ENCODE results near the gene MYCBPAP. TPM values are rescaled to one million over a fixed set of nuclear protein-coding genes. Genes with fewer than 3 reads are reported as not detected.
A peak's percentile ranks its signal among the peaks of the same experiment; 100 is the strongest.

Gene MYCBPAP
- total RNA-seq, 4 donors from 2014 or later, result 0.64 to 3.7 (median 2.7) TPM; not detected in 1

GRCh38 chr17:50559674-50560184 lies 51.5 kb downstream of the MYCBPAP start:
- WGBS, 2 donors (ENCODE audit: low coverage in 1 of 2), result 5 to 9% methylated on average over 4 to 26 of the region's 27 CpGs
- H3K4me1 ChIP-seq, result peaks cover 29 to 37% (median 33%) of the 10 kb centered on the region in 4 donors
- H3K9me3 ChIP-seq, result no peaks in the 10 kb centered on the region
- H3K27ac ChIP-seq, result no peak overlapping the region
- intact Hi-C loops (cut with DNase I; ENCODE audit: low total_unique reads) (no loop called here), in situ Hi-C loops (cut with MboI; ENCODE audit: low pct_ligation_motif_present in 1 of 4, low pct_unique_long_range_greater_than_20kb in 1 of 4, low sequenced_read_pairs in 3 of 4) (loop anchor here in 1 of 4 donors (10.0 kb wide), 1 partner anchor 75 kb away; the partner anchor contains the start of gene ABCC3)
- peaks cover 0 to 6% (median 0%) of the 10 kb centered on the region in 4 donors for H3K36me3 ChIP-seq
- H3K4me3 ChIP-seq, result peak overlapping the region in 3 of 4 donors; percentile 13 to 56 (median 51)
- peak; percentile 69 for DNase-seq
- peaks cover 68% of the 10 kb centered on the region for H3K27me3 ChIP-seq
- no peak for TF ChIP-seq POLR2A (IDR thresholded peaks at IDR 0.05)
- no peak for TF ChIP-seq EP300 (IDR thresholded peaks at IDR 0.05; ENCODE audit: low read depth)
- no peak for TF ChIP-seq CTCF (IDR thresholded peaks at IDR 0.05)
- TF ChIP-seq POLR2AphosphoS5 (IDR thresholded peaks at IDR 0.05), result no peak

DNA sequence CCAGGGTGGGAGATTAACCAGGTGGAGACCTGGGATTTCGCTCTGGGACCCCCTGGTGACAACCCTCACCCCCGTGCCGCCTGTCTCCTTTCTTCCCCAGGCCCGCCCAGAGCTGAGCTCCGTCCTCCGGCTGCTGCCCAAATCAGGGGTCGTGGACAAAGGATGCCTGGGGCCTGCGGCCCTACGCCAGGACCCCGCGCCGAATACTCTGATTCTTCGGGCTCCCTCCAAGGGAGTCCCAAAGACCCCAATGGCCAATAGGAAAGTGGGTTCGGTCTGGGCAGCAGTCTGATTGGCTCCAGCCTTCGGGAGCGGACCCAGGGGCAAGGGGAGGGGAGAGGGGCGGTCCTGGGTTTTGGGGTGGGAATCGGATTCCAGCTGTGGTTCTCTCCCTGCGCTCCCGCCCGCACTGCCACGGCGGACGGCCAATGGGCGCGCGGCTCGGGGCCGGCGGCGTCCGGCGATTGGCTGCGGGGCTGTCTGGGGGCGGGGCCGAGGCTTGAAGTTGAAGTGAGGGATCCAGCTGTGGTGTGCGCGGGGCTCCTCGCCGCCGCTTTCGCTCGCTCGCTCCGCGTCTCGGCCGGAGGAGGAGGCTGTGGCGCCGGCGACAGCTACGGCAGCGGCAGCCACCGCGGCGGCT lies 52.1 kb downstream of the MYCBPAP start, which contains the start of gene CACNA1G:
TSS of gene CACNA1G (plus strand) at position 531 of the 640 bp plus-strand sequence. CDS start 745 bp downstream, outside the sequence.
- Histone ChIP-seq H3K36me3 (peaks cover 0 to 6% (median 0%) of the 10 kb centered on the region in 4 donors), H3K27me3 (peaks cover 74% of the 10 kb centered on the region), H3K27ac (no peak within 1 kb of the TSS), H3K9me3 (no peaks in the 10 kb centered on the region), H3K4me3 (peak within 1 kb of the TSS; percentile 31 to 56 (median 43)), H3K4me1 (peaks cover 31 to 43% (median 35%) of the 10 kb centered on the region in 4 donors)
- TF ChIP-seq EP300 (IDR thresholded peaks at IDR 0.05; ENCODE audit: low read depth) (no peak), POLR2AphosphoS5 (IDR thresholded peaks at IDR 0.05) (peak in 2 of 3 donors; percentile 9 to 19)
- peak; percentile 92 for DNase-seq
- in situ Hi-C loops (cut with MboI; ENCODE audit: low pct_ligation_motif_present in 1 of 4, low pct_unique_long_range_greater_than_20kb in 1 of 4, low sequenced_read_pairs in 3 of 4), result no loop called here
- intact Hi-C loops (cut with DNase I; ENCODE audit: low total_unique reads), result no loop called here
- 1% methylated on average over 23 of the region's 56 CpGs; no CpG with 5 or more reads in 1 of the 2 donors for WGBS, 2 donors (ENCODE audit: low coverage in 1 of 2)

- Histone ChIP-seq H3K27ac (no peak overlapping the region), H3K36me3 (peaks cover 0 to under 1% (median 0%) of the 10 kb centered on the region in 4 donors), H3K9me3 (no peaks in the 10 kb centered on the region), H3K4me3 (peak overlapping the region; percentile 31 to 56 (median 43)), H3K4me1 (peaks cover 31 to 46% (median 35%) of the 10 kb centered on the region in 4 donors), H3K27me3 (peaks cover 82% of the 10 kb centered on the region)
- TF ChIP-seq EP300 (IDR thresholded peaks at IDR 0.05; ENCODE audit: low read depth) (no peak), POLR2A (IDR thresholded peaks at IDR 0.05) (no peak), CTCF (IDR thresholded peaks at IDR 0.05) (no peak), POLR2AphosphoS5 (IDR thresholded peaks at IDR 0.05) (no peak)
- no peak for DNase-seq
- WGBS, 2 donors (ENCODE audit: low coverage in 1 of 2), result 4% methylated on average over 66 of the region's 88 CpGs; no CpG with 5 or more reads in 1 of the 2 donors
- intact Hi-C loops (cut with DNase I; ENCODE audit: low total_unique reads), result no loop called here
- in situ Hi-C loops (cut with MboI; ENCODE audit: low pct_ligation_motif_present in 1 of 4, low pct_unique_long_range_greater_than_20kb in 1 of 4, low sequenced_read_pairs in 3 of 4), result no loop called here
Measured at GRCh38 chr17:50560931-50561745, 52.9 kb downstream of the MYCBPAP start.

DNA sequence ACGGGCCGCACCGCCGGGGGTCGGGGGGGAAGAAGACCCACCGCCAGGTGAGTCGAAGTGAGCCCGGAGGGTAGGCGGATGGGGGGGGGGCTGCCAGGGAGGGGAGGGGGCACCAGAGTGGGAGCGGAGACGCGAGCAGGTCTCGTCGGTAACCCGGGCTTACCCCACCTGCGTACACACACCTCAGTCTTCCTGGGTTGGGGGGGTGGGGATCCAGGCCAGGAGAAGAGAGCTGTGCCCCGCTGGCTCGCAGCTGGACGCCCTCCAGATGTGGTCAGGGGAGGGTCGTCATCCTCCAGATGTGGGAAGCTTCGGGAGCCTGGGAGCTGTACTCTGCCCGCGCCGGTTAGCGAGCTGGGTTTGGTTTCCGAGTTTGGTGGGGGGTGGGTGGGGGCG lies 53.5 kb downstream of the MYCBPAP start:
- in situ Hi-C loops (cut with MboI; ENCODE audit: low pct_ligation_motif_present in 1 of 4, low pct_unique_long_range_greater_than_20kb in 1 of 4, low sequenced_read_pairs in 3 of 4), result no loop called here
- no peak overlapping the region for H3K27ac ChIP-seq
- intact Hi-C loops (cut with DNase I; ENCODE audit: low total_unique reads), result no loop called here
- peak overlapping the region in 1 of 4 donors; percentile 56 for H3K4me3 ChIP-seq
- no peaks in the 10 kb centered on the region for H3K36me3 ChIP-seq
- peaks cover 31 to 46% (median 35%) of the 10 kb centered on the region in 4 donors for H3K4me1 ChIP-seq
- no peaks in the 10 kb centered on the region for H3K9me3 ChIP-seq
- 0% methylated on average over 21 of the region's 27 CpGs; no CpG with 5 or more reads in 1 of the 2 donors for WGBS, 2 donors (ENCODE audit: low coverage in 1 of 2)
- peaks cover 88% of the 10 kb centered on the region for H3K27me3 ChIP-seq
- no peak for DNase-seq
- no peak for TF ChIP-seq CTCF (IDR thresholded peaks at IDR 0.05)
- no peak for TF ChIP-seq EP300 (IDR thresholded peaks at IDR 0.05; ENCODE audit: low read depth)
- TF ChIP-seq POLR2AphosphoS5 (IDR thresholded peaks at IDR 0.05), result no peak
- no peak for TF ChIP-seq POLR2A (IDR thresholded peaks at IDR 0.05)

Measured in transverse colon (tissue), 4 donors.